NCI-H146 (cell line): Measurements from ENCODE around the gene XKRX.
A peak's percentile ranks its signal among the peaks of the same experiment; 100 is the strongest.

ENCODE experiments used
- DNase-seq: peaks from one replicate; lab custom pipeline; 2025; lab: John Stamatoyannopoulos, UW

XKRX gene

DNA sequence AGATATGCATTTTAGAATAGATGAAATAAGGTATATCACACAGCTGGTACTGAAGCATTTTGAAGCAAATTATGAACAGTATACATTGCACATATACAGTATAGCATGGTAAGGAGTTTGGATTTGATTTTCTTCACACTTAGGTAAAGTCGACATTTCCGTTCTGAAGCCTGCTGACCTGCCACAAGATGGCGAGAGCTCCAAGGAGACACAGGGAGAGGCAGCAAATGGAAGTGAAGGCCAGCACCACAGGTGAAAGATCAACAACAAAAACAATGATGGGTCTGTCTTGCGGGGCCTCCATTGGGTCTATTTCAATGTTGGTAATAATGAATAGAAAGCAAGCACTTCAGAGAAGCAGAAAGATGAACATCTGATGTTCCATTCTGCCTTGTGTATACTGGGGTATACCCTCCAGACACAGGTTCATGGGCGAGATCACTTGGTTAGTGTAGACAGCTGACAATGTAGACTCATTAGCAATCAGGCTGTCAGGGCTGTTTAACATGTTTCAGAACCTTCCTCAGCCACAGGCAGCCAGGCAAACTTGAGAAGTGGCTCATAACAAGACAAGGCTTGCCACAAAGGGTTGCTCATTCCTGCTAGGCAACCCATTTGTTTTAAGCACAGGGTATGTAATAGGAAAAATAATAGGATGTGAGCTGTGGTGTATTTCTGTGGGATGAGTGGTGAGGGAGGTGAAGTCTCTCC, 33.2 kb downstream of the XKRX start:
- peak; percentile 64 for DNase-seq

- peak; percentile 26 for DNase-seq
These were observed 45.1 kb downstream of the XKRX start for GRCh38 chrX:100883654-100884053.

DNA sequence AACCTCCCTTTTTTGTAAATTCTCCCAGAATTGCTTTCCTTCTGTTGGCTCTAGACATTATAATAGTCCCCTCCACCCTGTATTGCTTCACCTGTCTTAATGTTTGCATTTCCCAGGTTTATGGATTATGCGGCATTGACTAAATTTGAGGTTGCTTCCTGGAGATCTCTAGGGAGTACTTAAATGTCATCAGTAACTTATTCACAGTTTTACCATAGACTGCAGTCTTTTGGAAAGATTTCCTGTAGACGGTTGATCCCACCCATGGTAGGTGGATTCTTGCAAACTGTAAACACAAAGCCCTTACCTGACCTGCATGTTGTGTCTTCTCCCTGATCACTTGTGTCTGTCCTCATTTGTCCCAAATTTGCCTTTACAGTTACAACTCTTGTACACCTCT, 48.3 kb downstream of the XKRX start:
- DNase-seq = peak; percentile 77

- DNase-seq = no peak
These were observed 54.4 kb downstream of the XKRX start, which contains the start of gene NOX1 for GRCh38 chrX:100874325-100874724. TSS of gene NOX1 (minus strand) at chrX:100874359. CDS start at chrX:100874139, 220 bp downstream.

DNA sequence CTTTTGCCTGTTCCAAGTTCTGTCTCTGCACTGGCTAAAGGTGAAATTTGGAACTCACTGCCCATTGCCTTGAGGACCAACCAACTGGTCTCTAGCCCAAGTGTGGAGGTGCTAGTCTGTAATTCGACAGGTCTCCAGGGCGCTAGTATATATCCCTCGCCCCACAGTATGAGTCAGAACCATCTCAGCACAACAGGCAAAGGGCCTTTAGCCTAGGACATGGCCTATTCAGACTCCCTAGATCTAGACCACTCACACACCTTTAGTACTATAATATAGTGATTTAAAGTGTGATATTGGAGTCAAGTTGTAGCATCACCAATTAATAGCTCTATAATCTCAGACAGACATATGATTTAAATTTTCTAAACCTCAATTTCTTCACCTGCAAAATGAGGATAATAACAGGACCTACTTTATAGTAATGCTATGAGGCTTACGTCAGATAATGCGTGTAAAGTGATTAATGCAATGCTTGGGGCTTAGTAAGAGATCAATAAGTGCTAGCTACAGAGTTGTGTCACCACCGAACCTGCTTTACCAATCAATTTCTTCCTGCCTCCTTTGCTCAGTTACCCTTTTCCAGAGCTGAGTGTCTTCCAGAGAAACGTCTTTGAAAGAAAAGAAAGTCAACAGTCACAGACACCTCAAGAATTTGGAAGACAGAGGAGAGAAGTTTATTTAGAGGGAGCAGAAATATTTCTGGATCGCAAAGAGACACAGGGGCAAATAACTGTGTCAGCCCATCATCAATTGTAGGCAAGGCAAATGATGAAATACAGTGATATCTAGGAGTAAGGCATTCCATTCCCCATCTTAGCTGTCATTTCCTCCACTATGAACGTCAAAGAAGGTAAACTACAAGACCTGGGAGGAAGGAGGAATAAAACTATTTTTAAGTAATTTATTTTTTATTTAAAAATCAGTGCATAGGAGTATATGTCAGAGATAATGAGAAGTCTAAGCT, 56.8 kb downstream of the XKRX start:
- DNase-seq = no peak

DNA sequence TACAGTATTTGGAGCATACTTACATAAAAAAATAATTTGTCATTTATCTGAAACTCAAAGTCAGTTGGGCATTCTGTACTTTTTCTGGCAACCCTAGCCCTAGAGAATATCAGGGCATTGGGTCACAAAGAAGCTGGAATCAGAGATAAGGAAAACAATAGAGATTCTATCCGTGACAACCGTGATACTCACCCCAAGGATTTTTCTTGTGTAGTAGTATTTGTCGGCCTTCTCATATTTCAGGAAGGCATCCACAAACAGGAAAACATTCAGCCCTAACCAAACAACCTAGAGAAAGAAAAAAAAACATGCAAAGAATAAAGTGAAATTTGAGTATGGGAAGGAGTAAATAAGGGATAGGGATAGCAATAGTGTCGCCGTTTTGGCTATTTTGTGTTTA, 58.2 kb downstream of the XKRX start:
- DNase-seq = no peak

DNA sequence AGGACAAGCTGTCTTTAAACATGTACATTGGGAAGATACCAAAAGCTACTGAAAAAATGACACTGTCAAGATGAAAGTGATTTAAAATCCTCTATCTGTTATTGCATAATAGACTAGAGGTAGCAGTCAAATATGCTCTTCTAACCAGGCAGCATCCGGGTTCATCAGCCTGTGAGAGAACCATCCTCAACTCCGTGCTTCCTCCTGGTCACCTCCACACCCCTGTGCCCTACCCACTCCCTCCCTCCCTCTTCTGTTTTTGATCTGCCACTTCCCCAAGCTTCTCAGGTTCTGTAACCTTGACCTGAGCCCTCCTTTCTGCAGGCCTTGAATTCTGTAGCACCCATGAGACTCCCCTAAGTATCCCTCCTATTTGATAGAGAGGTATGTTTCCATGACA, 60.4 kb downstream of the XKRX start:
- DNase-seq = no peak

DNA sequence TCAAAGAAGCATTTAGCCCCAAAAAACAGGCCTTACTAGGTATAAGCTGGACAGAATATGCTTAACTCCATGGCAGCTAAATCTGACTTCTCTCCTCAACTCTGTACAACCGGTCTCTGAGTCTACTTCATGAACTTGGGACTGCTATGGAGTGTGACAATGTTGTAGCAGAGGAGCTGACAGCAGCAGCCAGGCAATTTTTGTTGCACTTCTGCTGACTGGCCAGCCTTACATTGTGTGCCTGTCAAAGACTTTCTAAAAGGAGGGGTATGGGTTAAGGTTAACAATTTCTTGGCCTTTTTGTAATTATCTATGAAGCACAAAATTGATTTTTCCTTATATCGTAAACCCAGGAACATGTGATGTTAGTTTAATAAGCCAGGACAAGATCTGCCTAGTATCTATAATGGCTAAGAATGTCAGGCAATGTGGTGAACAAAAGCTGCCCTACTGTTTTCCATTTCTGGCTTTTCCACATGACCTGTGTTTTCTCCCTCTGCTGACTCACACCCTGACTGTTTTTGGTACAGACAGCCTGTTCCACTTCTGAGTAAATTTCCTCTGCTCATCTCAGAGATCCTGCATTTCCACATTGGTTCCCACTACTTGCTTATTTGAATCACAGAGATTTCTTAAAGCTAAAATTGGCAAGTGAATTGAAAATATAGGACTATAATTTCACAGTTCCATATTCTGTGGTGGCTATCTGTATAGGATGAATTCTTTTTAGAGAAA, 63.9 kb downstream of the XKRX start:
- DNase-seq = no peak
